Measurements from ENCODE around the gene UBE2F. TPM values are rescaled to one million over a fixed set of nuclear protein-coding genes. Genes with fewer than 3 reads are reported as not detected.

Gene UBE2F
- total RNA-seq, 1 experiment from 2014 or later, result 103 TPM

- Histone ChIP-seq H3K27ac (no peak overlapping the region), H3K4me3 (no peak overlapping the region), H3F3A (ENCODE audit: insufficient read depth, low read depth) (peaks cover 35% of the 10 kb centered on the region), H4K20me1 (ENCODE audit: insufficient read depth) (peaks cover 56% of the 10 kb centered on the region), H3K27me3 (ENCODE audit: insufficient read depth, low read depth) (no peaks in the 10 kb centered on the region), H2AFZ (no peak overlapping the region), H3K4me1 (replicated peaks; ENCODE audit: insufficient read depth) (peaks cover 52% of the 10 kb centered on the region), H3K4me2 (0 out of 2 replicates have a peak overlapping the region, but pooled peaks have one; percentile 67), H3K36me3 (ENCODE audit: low read depth) (peaks cover 7% of the 10 kb centered on the region; the same call in 1 of the 2 replicates), H3K9me2 (ENCODE audit: insufficient read depth) (no peaks in the 10 kb centered on the region), H3K79me2 (ENCODE audit: low read depth) (peaks cover 69% of the 10 kb centered on the region), H3K9me3 (ENCODE audit: insufficient read depth, low read depth) (no peaks in the 10 kb centered on the region)
- POLR2A ChIA-PET (ENCODE audit: unreplicated experiment), result no interaction called here
- CTCF ChIA-PET, result no interaction called here
- intact Hi-C loops (cut with micrococcal nuclease; ENCODE audit: unreplicated experiment), result no loop called here
- BruUV-seq (replicated peaks), result no TSS peak
- no peak for DNase-seq
- no peak for TF ChIP-seq CTCF (conservative IDR thresholded peaks at IDR 0.05)
- TF ChIP-seq EZH2 (IDR thresholded peaks at IDR 0.05; ENCODE audit: low read depth), result no peak
These were observed 11.4 kb downstream of the UBE2F start for GRCh38 chr2:237978058-237978712.

- Histone ChIP-seq H3K27me3 (ENCODE audit: insufficient read depth, low read depth) (no peaks in the 10 kb centered on the region), H3K9me3 (ENCODE audit: insufficient read depth, low read depth) (no peaks in the 10 kb centered on the region), H3F3A (ENCODE audit: insufficient read depth, low read depth) (peaks cover 34% of the 10 kb centered on the region), H3K79me2 (ENCODE audit: low read depth) (peaks cover 72% of the 10 kb centered on the region), H3K36me3 (ENCODE audit: low read depth) (peaks cover 3% of the 10 kb centered on the region), H3K4me1 (replicated peaks; ENCODE audit: insufficient read depth) (peaks cover 52% of the 10 kb centered on the region), H4K20me1 (ENCODE audit: insufficient read depth) (peaks cover 50% of the 10 kb centered on the region), H3K9me2 (ENCODE audit: insufficient read depth) (no peaks in the 10 kb centered on the region), H3K4me2 (peak overlapping the region; percentile 67), H2AFZ (no peak overlapping the region), H3K27ac (peak overlapping the region; percentile 59; the same call in 1 of the 2 replicates), H3K4me3 (no peak overlapping the region)
- DNase-seq, result peak in 1 of 2 experiments; percentile 34
- intact Hi-C loops (cut with micrococcal nuclease; ENCODE audit: unreplicated experiment), result no loop called here
- no peak for TF ChIP-seq CTCF (conservative IDR thresholded peaks at IDR 0.05)
- no peak for TF ChIP-seq EZH2 (IDR thresholded peaks at IDR 0.05; ENCODE audit: low read depth)
- ChIA-PET POLR2A (ENCODE audit: unreplicated experiment) (no interaction called here), CTCF (interaction anchor here (0.7 kb wide), 1 partner anchor 258 kb away, joined by 4 read pairs; no protein-coding TSS in a partner anchor)
- BruUV-seq (replicated peaks), result no TSS peak
These were observed 12.5 kb downstream of the UBE2F start for GRCh38 chr2:237979331-237979730.

- no TSS peak for BruUV-seq (replicated peaks)
- POLR2A ChIA-PET (ENCODE audit: unreplicated experiment), result no interaction called here
- H3F3A ChIP-seq (ENCODE audit: insufficient read depth, low read depth), result peaks cover 34% of the 10 kb centered on the region
These were observed 13.3 kb downstream of the UBE2F start for GRCh38 chr2:237980087-237980486.

More at GRCh38 chr2:237980087-237980486, 13.3 kb downstream of the UBE2F start:
- peaks cover 72% of the 10 kb centered on the region for H3K79me2 ChIP-seq (ENCODE audit: low read depth)
- CTCF ChIA-PET, result no interaction called here
- TF ChIP-seq CTCF (conservative IDR thresholded peaks at IDR 0.05) (no peak), EZH2 (IDR thresholded peaks at IDR 0.05; ENCODE audit: low read depth) (no peak)
- no peaks in the 10 kb centered on the region for H3K9me2 ChIP-seq (ENCODE audit: insufficient read depth)
- intact Hi-C loops (cut with micrococcal nuclease; ENCODE audit: unreplicated experiment), result no loop called here
- H3K4me1 ChIP-seq (replicated peaks; ENCODE audit: insufficient read depth), result peaks cover 52% of the 10 kb centered on the region
- peaks cover 3% of the 10 kb centered on the region for H3K36me3 ChIP-seq (ENCODE audit: low read depth)
- H3K27ac ChIP-seq, result peak overlapping the region; percentile 59
- no peaks in the 10 kb centered on the region for H3K27me3 ChIP-seq (ENCODE audit: insufficient read depth, low read depth)
- peak overlapping the region; percentile 67 for H3K4me2 ChIP-seq
- peak in 1 of 2 experiments; percentile 53 for DNase-seq
- no peaks in the 10 kb centered on the region for H3K9me3 ChIP-seq (ENCODE audit: insufficient read depth, low read depth)
- H3K4me3 ChIP-seq, result no peak overlapping the region
- no peak overlapping the region for H2AFZ ChIP-seq
- peaks cover 48% of the 10 kb centered on the region for H4K20me1 ChIP-seq (ENCODE audit: insufficient read depth)
